ENCODE results near the gene ZBED6.

DNA sequence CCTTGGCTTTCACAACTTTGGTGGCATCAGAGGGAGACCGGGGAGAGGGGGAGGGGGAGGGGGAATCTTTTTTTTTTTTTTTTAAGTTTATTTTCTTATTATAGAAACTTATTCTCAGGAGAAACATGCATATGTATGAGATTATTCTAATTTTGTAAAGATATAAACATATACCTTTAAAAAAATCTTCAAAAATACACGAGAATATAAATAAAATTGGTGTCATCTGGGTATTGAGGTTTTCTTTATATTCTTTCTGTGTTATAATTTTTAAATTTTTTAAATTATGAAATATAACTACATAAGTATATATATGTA lies 47.1 kb downstream of the ZBED6 start:
- TF ChIP-seq, protein P1, sequence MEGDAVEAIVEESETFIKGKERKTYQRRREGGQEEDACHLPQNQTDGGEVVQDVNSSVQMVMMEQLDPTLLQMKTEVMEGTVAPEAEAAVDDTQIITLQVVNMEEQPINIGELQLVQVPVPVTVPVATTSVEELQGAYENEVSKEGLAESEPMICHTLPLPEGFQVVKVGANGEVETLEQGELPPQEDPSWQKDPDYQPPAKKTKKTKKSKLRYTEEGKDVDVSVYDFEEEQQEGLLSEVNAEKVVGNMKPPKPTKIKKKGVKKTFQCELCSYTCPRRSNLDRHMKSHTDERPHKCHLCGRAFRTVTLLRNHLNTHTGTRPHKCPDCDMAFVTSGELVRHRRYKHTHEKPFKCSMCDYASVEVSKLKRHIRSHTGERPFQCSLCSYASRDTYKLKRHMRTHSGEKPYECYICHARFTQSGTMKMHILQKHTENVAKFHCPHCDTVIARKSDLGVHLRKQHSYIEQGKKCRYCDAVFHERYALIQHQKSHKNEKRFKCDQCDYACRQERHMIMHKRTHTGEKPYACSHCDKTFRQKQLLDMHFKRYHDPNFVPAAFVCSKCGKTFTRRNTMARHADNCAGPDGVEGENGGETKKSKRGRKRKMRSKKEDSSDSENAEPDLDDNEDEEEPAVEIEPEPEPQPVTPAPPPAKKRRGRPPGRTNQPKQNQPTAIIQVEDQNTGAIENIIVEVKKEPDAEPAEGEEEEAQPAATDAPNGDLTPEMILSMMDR (conservative IDR thresholded peaks at IDR 0.05 in 1 of 2, IDR thresholded peaks at IDR 0.05 in 1 of 2; ENCODE audit: extremely low read depth in 1 of 2, insufficient read depth in 1 of 2, low read depth in 1 of 2, low read length in 2 of 2), result no peak
- no peak for TF ChIP-seq EZH2 (IDR thresholded peaks at IDR 0.05; ENCODE audit: borderline replicate concordance, low read length)
